HEK293 (cell line): Measurements from ENCODE around the gene GLYATL3.

Source experiments
- CTCF ChIA-PET: fragments of 350-600 bp; formaldehyde crosslinking; extraction: SDS; loops from one replicate; lab custom pipeline; 2021; ENCODE audit warnings: antibody characterized with exemption; lab: Yijun Ruan, JAX
- POLR2A ChIA-PET: fragments of 300-600 bp; formaldehyde crosslinking; extraction: SDS; loops from one replicate; lab custom pipeline; 2020; ENCODE audit warnings: antibody characterized with exemption, inconsistent platforms; lab: Yijun Ruan, JAX
- H3K27ac ChIP-seq: fragments of 200-500 bp; sonication (Bioruptor generic); 2 replicates; pipeline ENCODE4 v1.5.1; 2014; ENCODE audit warnings: low read depth, low read length, control low read depth, inconsistent platforms; ENCODE audit errors: extremely low read depth
- H3K36me3 ChIP-seq, 2 experiments: fragments of 200-500 bp in 1 of 2; sonication (Bioruptor generic) in 1 of 2; 1 replicate in 1 of 2; 2 replicates in 1 of 2; pipeline ENCODE4 v1.5.1; 2014 to 2017; ENCODE audit warnings: inconsistent platforms in 2 of 2, low read length in 2 of 2; ENCODE audit not compliant: control insufficient read depth in 2 of 2, insufficient read depth in 1 of 2
- H3K4me1 ChIP-seq: fragments of 200-500 bp; sonication (Bioruptor generic); 2 replicates; pipeline ENCODE4 v1.5.1; 2014; ENCODE audit warnings: mild to moderate bottlenecking, low read length, inconsistent platforms; ENCODE audit not compliant: control insufficient read depth, insufficient read depth
- H3K4me3 ChIP-seq: 2 replicates; pipeline ENCODE4 v1.5.1; 2011; ENCODE audit warnings: low read depth, mild to moderate bottlenecking, control low read depth, low read length, moderate library complexity
- H3K9me3 ChIP-seq: fragments of 200-500 bp; sonication (Bioruptor generic); 2 replicates; pipeline ENCODE4 v1.5.1; 2014; ENCODE audit warnings: low read depth, low read length, inconsistent platforms; ENCODE audit not compliant: control insufficient read depth, insufficient read depth
- KLF7 ChIP-seq: fragments of 450-650 bp; formaldehyde crosslinking; IDR thresholded peaks from 2 replicates; pipeline ENCODE4 v1.5.1; 2016; ENCODE audit warnings: missing biosample characterization, missing genetic modification characterization, borderline replicate concordance
- SCRT1 ChIP-seq: fragments of 450-650 bp; formaldehyde crosslinking; IDR thresholded peaks from 2 replicates; pipeline ENCODE4 v1.5.1; 2016; ENCODE audit warnings: missing biosample characterization, missing genetic modification characterization, borderline replicate concordance
- TSHZ1 ChIP-seq: fragments of 450-650 bp; formaldehyde crosslinking; IDR thresholded peaks from 2 replicates; pipeline ENCODE4 v1.5.1; 2016; ENCODE audit warnings: missing biosample characterization, missing genetic modification characterization, borderline replicate concordance
- YY2 ChIP-seq: fragments of 450-650 bp; formaldehyde crosslinking; IDR thresholded peaks from 2 replicates; pipeline ENCODE4 v1.5.1; 2016; ENCODE audit warnings: missing biosample characterization, missing genetic modification characterization
- ZBTB17 ChIP-seq: fragments of 450-650 bp; formaldehyde crosslinking; IDR thresholded peaks from 2 replicates; pipeline ENCODE4 v1.5.1; 2016; ENCODE audit warnings: missing biosample characterization, missing genetic modification characterization
- ZBTB49 ChIP-seq: fragments of 450-650 bp; formaldehyde crosslinking; IDR thresholded peaks from 2 replicates; pipeline ENCODE4 v1.5.1; 2016; ENCODE audit warnings: missing biosample characterization, missing genetic modification characterization, low read depth
- ZNF10 ChIP-seq: fragments of 450-650 bp; formaldehyde crosslinking; IDR thresholded peaks from 2 replicates; pipeline ENCODE4 v1.5.1; 2017; ENCODE audit warnings: missing biosample characterization, missing genetic modification characterization
- ZNF112 ChIP-seq: fragments of 450-650 bp; formaldehyde crosslinking; IDR thresholded peaks from 2 replicates; pipeline ENCODE4 v1.5.0; 2017; ENCODE audit warnings: missing biosample characterization, missing genetic modification characterization
- ZNF148 ChIP-seq: fragments of 450-650 bp; formaldehyde crosslinking; IDR thresholded peaks from 2 replicates; pipeline ENCODE4 v1.5.0; 2017; ENCODE audit warnings: missing biosample characterization, missing genetic modification characterization, borderline replicate concordance
- ZNF184 ChIP-seq: fragments of 450-650 bp; IDR thresholded peaks from 2 replicates; pipeline ENCODE4 v1.5.1; 2018; ENCODE audit warnings: missing biosample characterization, mild to moderate bottlenecking, missing genetic modification characterization
- ZNF214 ChIP-seq: fragments of 450-650 bp; formaldehyde crosslinking; IDR thresholded peaks from 2 replicates; pipeline ENCODE4 v1.5.1; 2017; ENCODE audit warnings: missing biosample characterization, mild to moderate bottlenecking, missing genetic modification characterization, borderline replicate concordance
- ZNF558 ChIP-seq: fragments of 450-650 bp; formaldehyde crosslinking; IDR thresholded peaks from 2 replicates; pipeline ENCODE4 v1.5.1; 2016; ENCODE audit warnings: missing biosample characterization, missing genetic modification characterization
- ZNF600 ChIP-seq: fragments of 450-650 bp; formaldehyde crosslinking; IDR thresholded peaks from 2 replicates; pipeline ENCODE4 v1.5.1; 2016; ENCODE audit warnings: missing biosample characterization, missing genetic modification characterization
- ZNF843 ChIP-seq: fragments of 450-650 bp; formaldehyde crosslinking; IDR thresholded peaks from 2 replicates; pipeline ENCODE4 v1.5.1; 2016; ENCODE audit warnings: missing biosample characterization, missing genetic modification characterization
- TF ChIP-seq, protein P1 (sequence below): fragments of 450-650 bp; formaldehyde crosslinking; IDR thresholded peaks from 2 replicates; pipeline ENCODE4 v1.5.1; 2016; ENCODE audit warnings: missing biosample characterization, missing genetic modification characterization
- TF ChIP-seq, protein P2 (sequence below): fragments of 450-650 bp; formaldehyde crosslinking; IDR thresholded peaks from 2 replicates; pipeline ENCODE4 v1.5.1; 2016; ENCODE audit warnings: missing biosample characterization, missing genetic modification characterization

The GLYATL3 gene

GRCh38 chr6:49556429-49556837 is 56.7 kb downstream of the GLYATL3 start (continued):
- TF ChIP-seq, protein P1, sequence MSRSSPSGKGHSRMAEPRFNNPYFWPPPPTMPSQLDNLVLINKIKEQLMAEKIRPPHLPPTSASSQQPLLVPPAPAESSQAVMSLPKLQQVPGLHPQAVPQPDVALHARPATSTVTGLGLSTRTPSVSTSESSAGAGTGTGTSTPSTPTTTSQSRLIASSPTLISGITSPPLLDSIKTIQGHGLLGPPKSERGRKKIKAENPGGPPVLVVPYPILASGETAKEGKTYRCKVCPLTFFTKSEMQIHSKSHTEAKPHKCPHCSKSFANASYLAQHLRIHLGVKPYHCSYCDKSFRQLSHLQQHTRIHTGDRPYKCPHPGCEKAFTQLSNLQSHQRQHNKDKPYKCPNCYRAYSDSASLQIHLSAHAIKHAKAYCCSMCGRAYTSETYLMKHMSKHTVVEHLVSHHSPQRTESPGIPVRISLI (tag by site-specific recombination), result peak; percentile 94
- TF ChIP-seq ZBTB17 (tag by site-specific recombination) (0 out of 2 replicates have a peak, but pooled peaks have one; percentile 25), ZBTB49 (no peak)
- TF ChIP-seq, protein P2, sequence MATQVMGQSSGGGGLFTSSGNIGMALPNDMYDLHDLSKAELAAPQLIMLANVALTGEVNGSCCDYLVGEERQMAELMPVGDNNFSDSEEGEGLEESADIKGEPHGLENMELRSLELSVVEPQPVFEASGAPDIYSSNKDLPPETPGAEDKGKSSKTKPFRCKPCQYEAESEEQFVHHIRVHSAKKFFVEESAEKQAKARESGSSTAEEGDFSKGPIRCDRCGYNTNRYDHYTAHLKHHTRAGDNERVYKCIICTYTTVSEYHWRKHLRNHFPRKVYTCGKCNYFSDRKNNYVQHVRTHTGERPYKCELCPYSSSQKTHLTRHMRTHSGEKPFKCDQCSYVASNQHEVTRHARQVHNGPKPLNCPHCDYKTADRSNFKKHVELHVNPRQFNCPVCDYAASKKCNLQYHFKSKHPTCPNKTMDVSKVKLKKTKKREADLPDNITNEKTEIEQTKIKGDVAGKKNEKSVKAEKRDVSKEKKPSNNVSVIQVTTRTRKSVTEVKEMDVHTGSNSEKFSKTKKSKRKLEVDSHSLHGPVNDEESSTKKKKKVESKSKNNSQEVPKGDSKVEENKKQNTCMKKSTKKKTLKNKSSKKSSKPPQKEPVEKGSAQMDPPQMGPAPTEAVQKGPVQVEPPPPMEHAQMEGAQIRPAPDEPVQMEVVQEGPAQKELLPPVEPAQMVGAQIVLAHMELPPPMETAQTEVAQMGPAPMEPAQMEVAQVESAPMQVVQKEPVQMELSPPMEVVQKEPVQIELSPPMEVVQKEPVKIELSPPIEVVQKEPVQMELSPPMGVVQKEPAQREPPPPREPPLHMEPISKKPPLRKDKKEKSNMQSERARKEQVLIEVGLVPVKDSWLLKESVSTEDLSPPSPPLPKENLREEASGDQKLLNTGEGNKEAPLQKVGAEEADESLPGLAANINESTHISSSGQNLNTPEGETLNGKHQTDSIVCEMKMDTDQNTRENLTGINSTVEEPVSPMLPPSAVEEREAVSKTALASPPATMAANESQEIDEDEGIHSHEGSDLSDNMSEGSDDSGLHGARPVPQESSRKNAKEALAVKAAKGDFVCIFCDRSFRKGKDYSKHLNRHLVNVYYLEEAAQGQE (tag by site-specific recombination), result no peak

- Histone ChIP-seq H3K9me3 (no peaks in the 10 kb centered on the region), H3K4me3 (no peak overlapping the region), H3K27ac (no peak overlapping the region), H3K36me3 (peaks cover 5 to 12% of the 10 kb centered on the region in 2 experiments; a peak in 2 of 3 replicates), H3K4me1 (0 out of 2 replicates have a peak, but pooled peaks cover 3% of the 10 kb centered on the region)
- TF ChIP-seq SCRT1 (tag by site-specific recombination) (no peak), ZNF843 (no peak), ZNF148 (tag by site-specific recombination) (no peak), KLF7 (tag by site-specific recombination) (no peak), ZNF600 (tag by site-specific recombination) (no peak), YY2 (tag by site-specific recombination) (no peak), ZNF558 (tag by site-specific recombination) (no peak), ZNF184 (tag by site-specific recombination) (no peak), ZNF112 (tag by site-specific recombination) (no peak), ZNF10 (tag by site-specific recombination) (no peak), ZNF214 (no peak), TSHZ1 (tag by site-specific recombination) (no peak)
- ChIA-PET CTCF (interaction anchor here (1.0 to 1.7 kb wide), 2 partner anchors 25 to 50 kb away, joined by 5 to 7 read pairs; no protein-coding TSS in a partner anchor), POLR2A (interaction anchor here (0.9 kb wide), 1 partner anchor 16 kb away, joined by 3 read pairs; no protein-coding TSS in a partner anchor)
These were observed 57.5 kb downstream of the GLYATL3 start for GRCh38 chr6:49557177-49557576.
